22Rv1 (cell line): ENCODE measurements around the gene ALDOA.

Experiments used
- ZFX ChIP-seq: fragments of 450-650 bp; IDR thresholded peaks from 2 replicates; pipeline ENCODE4 v1.6.1; 2017; ENCODE audit warnings: antibody characterized with exemption, borderline replicate concordance
- TF ChIP-seq, protein P1 (sequence below): fragments of 450-650 bp; IDR thresholded peaks from 2 replicates; pipeline ENCODE4 v1.5.1; 2017; ENCODE audit warnings: mild to moderate bottlenecking

DNA sequence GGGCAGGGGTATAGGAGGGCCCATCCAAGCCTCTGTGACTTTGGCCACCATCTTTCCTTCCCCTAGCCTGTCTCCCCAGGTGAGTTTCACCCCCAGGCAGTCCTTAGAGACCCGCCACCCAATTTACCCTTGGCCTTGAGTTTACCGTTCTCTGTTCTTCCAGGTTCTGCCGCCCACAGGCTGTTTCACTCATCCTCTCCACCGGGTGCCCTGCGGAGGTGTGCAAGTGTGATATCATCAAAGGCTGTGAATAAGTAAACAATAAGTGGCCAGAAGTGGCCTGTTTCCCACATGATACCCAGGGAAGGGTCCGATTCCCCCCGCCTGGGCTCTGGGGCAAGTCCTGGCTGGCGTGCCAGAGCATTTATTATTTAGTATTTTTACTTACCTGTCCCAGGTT lies 19.4 kb upstream of the ALDOA start:
- TF ChIP-seq, protein P1, sequence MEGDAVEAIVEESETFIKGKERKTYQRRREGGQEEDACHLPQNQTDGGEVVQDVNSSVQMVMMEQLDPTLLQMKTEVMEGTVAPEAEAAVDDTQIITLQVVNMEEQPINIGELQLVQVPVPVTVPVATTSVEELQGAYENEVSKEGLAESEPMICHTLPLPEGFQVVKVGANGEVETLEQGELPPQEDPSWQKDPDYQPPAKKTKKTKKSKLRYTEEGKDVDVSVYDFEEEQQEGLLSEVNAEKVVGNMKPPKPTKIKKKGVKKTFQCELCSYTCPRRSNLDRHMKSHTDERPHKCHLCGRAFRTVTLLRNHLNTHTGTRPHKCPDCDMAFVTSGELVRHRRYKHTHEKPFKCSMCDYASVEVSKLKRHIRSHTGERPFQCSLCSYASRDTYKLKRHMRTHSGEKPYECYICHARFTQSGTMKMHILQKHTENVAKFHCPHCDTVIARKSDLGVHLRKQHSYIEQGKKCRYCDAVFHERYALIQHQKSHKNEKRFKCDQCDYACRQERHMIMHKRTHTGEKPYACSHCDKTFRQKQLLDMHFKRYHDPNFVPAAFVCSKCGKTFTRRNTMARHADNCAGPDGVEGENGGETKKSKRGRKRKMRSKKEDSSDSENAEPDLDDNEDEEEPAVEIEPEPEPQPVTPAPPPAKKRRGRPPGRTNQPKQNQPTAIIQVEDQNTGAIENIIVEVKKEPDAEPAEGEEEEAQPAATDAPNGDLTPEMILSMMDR, result no peak
- TF ChIP-seq ZFX, result no peak
